Fibroblast of mammary gland (primary cell): ENCODE results near the gene FOXO6.

ENCODE experiments used
- DNase-seq: peaks from one replicate; pipeline ENCODE4 v3.0.0-alpha.2; 2010; ENCODE audit warnings: low read depth
- H3K4me3 ChIP-seq: 2 replicates; pipeline ENCODE4 v1.5.1; 2011; ENCODE audit warnings: low read depth, mild to moderate bottlenecking, low read length, moderate library complexity; ENCODE audit not compliant: control insufficient read depth
- TF ChIP-seq, protein P1 (sequence below): conservative IDR thresholded peaks from 2 replicates; pipeline ENCODE4 v1.5.1; 2011; ENCODE audit warnings: low read depth, low read length, inconsistent platforms; ENCODE audit not compliant: control insufficient read depth, insufficient read depth

FOXO6 gene

GRCh38 chr1:41393716-41394368 is 32.6 kb downstream of the FOXO6 start:
- no peak for DNase-seq
- H3K4me3 ChIP-seq, result no peak overlapping the region
- TF ChIP-seq, protein P1, sequence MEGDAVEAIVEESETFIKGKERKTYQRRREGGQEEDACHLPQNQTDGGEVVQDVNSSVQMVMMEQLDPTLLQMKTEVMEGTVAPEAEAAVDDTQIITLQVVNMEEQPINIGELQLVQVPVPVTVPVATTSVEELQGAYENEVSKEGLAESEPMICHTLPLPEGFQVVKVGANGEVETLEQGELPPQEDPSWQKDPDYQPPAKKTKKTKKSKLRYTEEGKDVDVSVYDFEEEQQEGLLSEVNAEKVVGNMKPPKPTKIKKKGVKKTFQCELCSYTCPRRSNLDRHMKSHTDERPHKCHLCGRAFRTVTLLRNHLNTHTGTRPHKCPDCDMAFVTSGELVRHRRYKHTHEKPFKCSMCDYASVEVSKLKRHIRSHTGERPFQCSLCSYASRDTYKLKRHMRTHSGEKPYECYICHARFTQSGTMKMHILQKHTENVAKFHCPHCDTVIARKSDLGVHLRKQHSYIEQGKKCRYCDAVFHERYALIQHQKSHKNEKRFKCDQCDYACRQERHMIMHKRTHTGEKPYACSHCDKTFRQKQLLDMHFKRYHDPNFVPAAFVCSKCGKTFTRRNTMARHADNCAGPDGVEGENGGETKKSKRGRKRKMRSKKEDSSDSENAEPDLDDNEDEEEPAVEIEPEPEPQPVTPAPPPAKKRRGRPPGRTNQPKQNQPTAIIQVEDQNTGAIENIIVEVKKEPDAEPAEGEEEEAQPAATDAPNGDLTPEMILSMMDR, result no peak

DNA sequence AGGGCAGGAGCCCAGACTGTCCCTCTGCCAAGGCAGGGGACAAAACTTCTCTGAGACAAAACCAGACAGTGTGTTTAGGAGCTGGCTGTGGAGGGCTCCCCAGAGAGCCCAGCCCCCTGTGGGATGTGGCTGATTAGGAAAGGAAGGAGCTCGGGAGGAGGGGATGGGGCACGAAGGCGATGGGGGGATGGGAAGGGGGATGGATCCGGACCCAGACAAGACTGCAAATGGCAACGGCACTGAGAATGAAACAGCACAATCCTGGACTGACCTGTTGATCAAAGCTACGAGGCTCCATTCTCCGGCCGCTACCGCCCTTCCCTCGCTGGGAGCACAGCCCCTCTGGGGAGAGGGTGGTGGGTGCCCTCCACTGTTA is 33.1 kb downstream of the FOXO6 start:
- TF ChIP-seq, protein P1, result no peak
- H3K4me3 ChIP-seq, result no peak overlapping the region
- DNase-seq, result no peak

DNA sequence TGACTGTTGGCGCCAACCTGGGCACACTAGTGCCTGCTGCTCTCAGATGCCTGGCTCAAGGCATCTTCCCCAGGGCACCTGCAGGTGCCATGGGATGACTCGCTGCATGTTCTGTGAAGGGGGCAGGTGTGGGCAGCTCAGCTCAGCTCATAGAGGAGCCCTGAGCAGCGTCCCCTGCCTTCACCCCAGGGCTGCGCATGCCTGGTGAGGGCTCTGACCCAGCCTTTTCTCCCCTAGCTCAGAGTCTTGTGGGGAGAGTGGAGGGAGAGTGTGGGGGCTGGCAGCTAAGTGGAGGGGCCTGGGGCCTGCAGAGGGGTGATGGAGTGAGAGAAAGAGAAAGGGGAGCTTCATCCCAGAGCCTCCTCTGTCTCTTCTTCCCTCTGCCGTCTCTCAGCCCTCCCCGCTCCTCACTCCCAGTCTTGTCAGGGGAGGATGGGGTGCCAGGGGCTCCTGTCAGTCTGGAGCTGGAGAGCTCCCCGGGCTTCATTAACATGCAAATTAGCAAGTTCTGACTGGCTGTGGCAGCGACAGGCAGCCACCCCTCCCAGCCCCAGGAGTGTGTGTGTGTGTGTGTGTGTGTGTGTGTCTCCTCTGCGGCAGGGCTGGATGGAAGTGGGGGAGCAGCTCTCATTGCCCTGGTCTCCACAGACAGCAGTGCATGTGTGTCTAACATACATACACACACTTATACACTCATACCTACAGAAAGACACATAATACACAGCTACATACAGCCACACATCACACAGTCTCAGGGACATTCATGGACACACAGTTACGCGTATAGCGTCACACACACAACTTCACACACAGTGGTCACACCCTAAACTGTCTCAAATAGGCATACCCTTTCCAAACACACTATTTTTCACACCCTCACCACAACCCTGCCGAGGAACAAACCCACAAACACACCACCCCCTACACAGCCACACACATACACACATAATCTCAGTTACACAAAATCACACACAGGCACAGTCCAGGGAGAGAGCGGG is 34.0 kb downstream of the FOXO6 start:
- no peak overlapping the region for H3K4me3 ChIP-seq
- TF ChIP-seq, protein P1, result no peak
- DNase-seq, result no peak

DNA sequence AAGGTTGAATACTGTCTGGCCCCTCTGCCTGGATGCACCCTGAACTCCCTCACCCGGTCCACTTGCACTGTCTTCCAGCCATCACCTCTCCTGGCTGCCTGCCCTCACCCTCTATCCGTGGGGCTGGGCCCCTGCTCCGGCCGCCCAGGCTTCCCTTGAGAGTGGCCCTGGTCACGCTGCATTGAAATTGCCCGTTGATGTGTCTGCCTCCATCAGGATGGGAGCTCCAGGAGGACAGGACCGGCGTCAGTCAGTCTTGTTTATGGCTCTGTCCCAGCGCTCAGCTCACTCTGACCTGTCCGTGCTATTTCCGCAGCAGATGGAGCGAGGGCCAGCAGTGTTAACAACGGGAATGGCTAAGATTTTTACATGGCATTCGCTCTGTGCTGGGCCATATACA is 34.9 kb downstream of the FOXO6 start:
- TF ChIP-seq, protein P1, result no peak
- DNase-seq, result no peak
- H3K4me3 ChIP-seq, result no peak overlapping the region

GRCh38 chr1:41397020-41397419 is 35.8 kb downstream of the FOXO6 start:
- DNase-seq, result no peak
- H3K4me3 ChIP-seq, result no peak overlapping the region
- TF ChIP-seq, protein P1, result no peak

GRCh38 chr1:41397753-41398330 is 36.6 kb downstream of the FOXO6 start:
- DNase-seq, result no peak
- TF ChIP-seq, protein P1, result no peak
- no peak overlapping the region for H3K4me3 ChIP-seq
